GM21528 (cell line): ENCODE results near the gene CNIH2.

ENCODE experiments used
- ATAC-seq: cut with Tn5 transposase; IDR thresholded peaks from one replicate; pipeline ENCODE4 v1.9.1; 2021; ENCODE audit warnings: mild to moderate bottlenecking, moderate library complexity; ENCODE audit not compliant: unreplicated experiment, low FRiP score

The CNIH2 gene

GRCh38 chr11:66258473-66258893 is 19.5 kb upstream of the CNIH2 start:
- no peak for ATAC-seq

GRCh38 chr11:66259225-66259624 is 18.8 kb upstream of the CNIH2 start:
- ATAC-seq = no peak

GRCh38 chr11:66259956-66260355 is 18.0 kb upstream of the CNIH2 start:
- ATAC-seq = no peak

GRCh38 chr11:66261578-66261977 is 16.4 kb upstream of the CNIH2 start:
- no peak for ATAC-seq

GRCh38 chr11:66262191-66262590 is 15.8 kb upstream of the CNIH2 start:
- ATAC-seq = no peak

GRCh38 chr11:66262696-66263095 is 15.3 kb upstream of the CNIH2 start:
- no peak for ATAC-seq

GRCh38 chr11:66263231-66263630 is 14.7 kb upstream of the CNIH2 start:
- no peak for ATAC-seq

GRCh38 chr11:66263785-66264184 is 14.2 kb upstream of the CNIH2 start:
- ATAC-seq = no peak

- no peak for ATAC-seq
These were observed 13.6 kb upstream of the CNIH2 start for GRCh38 chr11:66264383-66264782.

- ATAC-seq = no peak
These were observed 13.1 kb upstream of the CNIH2 start for GRCh38 chr11:66264914-66265313.

- no peak for ATAC-seq
These were observed 12.2 kb upstream of the CNIH2 start for GRCh38 chr11:66265531-66266377.

GRCh38 chr11:66266378-66267038 is 11.5 kb upstream of the CNIH2 start:
- no peak for ATAC-seq

- no peak for ATAC-seq
These were observed 11.0 kb upstream of the CNIH2 start for GRCh38 chr11:66267039-66267378.

GRCh38 chr11:66267379-66268243 is 10.4 kb upstream of the CNIH2 start:
- ATAC-seq = peak; percentile 39

GRCh38 chr11:66268244-66268951 is 9.6 kb upstream of the CNIH2 start, which contains the start of gene RAB1B:
TSS of gene RAB1B (plus strand) at chr11:66268639. CDS start at chr11:66268680, 41 bp downstream.
- peak; percentile 81 for ATAC-seq

- ATAC-seq = no peak
These were observed 8.7 kb upstream of the CNIH2 start for GRCh38 chr11:66268952-66269905.

GRCh38 chr11:66271816-66272215 is 6.2 kb upstream of the CNIH2 start:
- no peak for ATAC-seq

GRCh38 chr11:66272596-66272995 is 5.4 kb upstream of the CNIH2 start:
- no peak for ATAC-seq

- no peak for ATAC-seq
These were observed 3.8 kb upstream of the CNIH2 start for GRCh38 chr11:66274219-66274618.
